ENCODE results near the gene AATK.
A peak's percentile ranks its signal among the peaks of the same experiment; 100 is the strongest.

Gene AATK

DNA sequence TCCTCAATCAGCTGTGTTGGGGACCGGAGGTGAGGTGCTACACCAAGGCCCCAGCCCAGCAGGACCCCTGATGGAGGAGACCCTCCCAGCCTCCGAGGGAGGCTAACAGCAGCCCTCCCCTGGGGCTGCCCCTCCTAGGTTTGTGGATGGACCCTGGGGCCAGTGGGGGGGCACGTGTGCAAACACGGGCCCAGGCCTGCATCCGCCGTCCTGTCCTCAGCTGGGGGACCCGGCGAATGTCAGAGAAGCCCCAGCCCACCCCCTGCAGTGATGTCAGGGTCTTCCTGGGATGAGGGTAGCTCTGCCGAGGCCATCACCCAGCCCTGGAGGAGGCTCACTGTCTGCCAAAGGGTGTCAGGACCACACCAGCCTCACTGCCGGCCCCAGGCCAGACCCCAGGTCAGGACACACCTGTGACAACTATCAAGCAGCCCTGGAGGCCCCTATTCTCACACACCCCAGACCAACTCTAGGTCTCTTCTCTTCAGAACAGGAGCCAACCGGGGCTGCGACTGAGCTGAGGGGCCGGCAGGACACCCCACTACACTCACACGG, 30.0 kb upstream of the AATK start:
- DNase-seq (ENCODE audit: low spot score) (no peak), FAIRE-seq (no peak)

DNA sequence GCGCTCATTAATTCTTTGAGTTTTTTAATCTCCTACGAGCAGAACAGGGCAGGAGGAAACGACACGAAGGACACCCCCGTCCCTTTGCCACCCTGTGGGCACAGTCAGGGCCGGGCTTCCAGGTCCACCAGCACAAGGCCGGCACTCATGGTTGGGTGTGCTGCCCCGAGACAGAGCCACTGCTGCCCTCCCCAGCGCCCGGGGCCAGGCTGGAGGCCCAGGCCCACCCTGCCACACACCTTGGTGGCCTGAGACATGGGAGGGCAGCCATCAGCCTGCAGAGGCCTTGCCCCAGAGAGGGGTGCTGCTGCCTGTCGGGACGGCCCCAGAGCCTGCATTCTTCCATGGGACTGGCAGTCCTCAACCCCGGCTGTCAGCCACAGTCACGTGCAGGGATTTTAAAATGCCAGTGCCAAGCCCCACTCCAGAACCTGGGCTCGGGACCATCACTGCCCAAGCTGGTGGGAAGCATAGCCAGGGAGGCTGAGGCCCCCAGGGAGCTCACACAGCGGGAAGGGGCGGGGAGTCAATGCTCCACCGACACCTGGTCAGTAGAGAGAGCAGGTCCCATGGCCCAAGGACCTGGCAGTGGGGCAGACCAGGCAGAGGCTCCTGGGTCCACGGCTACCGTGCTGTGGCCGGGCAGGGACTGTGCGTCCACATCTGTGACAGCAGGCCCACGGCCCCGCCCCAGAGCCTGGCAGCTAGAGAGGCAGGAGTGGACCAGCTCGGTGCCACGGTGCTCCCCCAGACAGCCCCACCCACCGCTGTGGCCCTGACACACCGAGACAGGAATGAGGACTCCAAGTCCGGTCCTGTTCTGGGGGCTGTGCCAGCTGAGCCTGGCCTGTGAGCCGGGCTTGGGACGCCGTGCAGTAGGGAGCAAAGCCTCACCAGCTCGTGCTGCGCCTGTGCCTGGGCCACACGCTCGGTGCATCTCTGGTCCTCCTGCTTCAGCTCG, 29.2 kb upstream of the AATK start:
- FAIRE-seq = no peak

DNA sequence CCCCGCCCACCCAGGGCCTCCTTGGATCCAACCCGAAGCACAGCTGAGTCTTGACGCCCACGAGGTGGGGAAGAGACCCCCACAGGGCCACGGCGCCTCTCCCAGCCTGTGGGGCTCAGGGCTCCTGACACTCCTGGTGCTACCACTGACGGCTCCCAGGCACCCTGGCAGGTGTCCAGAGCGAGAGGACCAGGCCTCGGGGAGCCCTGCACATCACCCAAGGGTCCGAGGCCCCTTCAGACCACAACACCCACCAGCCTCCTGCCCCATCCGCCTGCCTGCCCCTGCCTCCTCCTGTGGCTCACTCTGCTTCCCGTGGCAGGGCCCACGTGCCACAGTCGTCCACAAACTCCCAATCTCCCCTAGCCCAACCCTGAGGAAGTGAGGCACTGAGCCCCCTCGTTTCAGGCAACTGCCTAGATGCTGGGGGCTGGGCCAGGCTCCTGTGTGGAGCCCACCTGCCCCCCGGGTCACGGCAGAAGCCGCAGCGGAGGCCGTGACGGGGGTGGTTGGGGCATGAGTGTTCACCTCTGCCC, 28.3 kb upstream of the AATK start:
- no peak for FAIRE-seq

More for the DNA sequence above, 29.2 kb upstream of the AATK start:
- no peak for DNase-seq (ENCODE audit: low spot score)

DNA sequence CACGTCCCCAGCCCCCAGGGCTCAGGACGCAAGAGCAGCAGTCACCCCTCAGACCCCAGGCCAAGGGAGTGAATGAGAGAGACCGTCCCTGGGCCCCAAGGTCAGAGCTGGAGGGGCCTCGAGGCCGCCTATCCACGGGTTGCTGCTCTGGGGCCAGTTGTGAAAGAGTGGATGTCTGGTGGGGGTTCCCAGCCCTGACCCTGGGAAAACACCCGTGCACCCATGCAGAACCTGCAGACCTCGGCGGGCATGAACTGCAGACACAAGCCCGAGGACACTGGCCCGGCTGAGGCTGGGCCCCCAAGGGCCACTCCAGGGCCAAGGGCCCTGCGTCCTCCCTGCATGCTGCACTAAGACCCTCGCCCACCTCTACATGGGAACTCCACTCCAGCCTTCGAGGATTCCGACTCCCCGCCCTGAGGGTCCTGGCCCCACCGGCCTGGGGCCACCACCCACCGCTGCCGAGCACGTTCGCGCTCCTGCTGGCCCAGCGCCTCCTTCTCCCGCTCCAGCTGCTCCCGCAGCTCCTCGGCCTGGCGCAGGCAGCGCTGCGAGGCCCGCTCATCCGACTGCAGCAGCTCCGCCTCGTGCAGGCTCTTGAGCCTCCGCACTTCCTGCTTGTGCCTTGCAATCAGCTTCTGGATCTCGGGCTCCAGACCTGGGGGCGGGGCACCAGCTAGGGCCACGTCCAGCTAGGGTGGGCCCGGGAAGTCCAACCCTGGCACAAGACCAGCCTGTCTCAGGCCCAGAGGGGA, 27.6 kb upstream of the AATK start:
- FAIRE-seq = no peak
- no peak for DNase-seq (ENCODE audit: low spot score)

More for the DNA sequence above, 28.3 kb upstream of the AATK start:
- DNase-seq (ENCODE audit: low spot score) = no peak

- FAIRE-seq (no peak), DNase-seq (ENCODE audit: low spot score) (no peak)
Measured at GRCh38 chr17:81193051-81193410, 27.0 kb upstream of the AATK start.

GRCh38 chr17:81192386-81193050, 26.5 kb upstream of the AATK start:
- no peak for FAIRE-seq
- no peak for DNase-seq (ENCODE audit: low spot score)

GRCh38 chr17:81191646-81192045, 25.6 kb upstream of the AATK start:
- FAIRE-seq (no peak), DNase-seq (ENCODE audit: low spot score) (no peak)

DNA sequence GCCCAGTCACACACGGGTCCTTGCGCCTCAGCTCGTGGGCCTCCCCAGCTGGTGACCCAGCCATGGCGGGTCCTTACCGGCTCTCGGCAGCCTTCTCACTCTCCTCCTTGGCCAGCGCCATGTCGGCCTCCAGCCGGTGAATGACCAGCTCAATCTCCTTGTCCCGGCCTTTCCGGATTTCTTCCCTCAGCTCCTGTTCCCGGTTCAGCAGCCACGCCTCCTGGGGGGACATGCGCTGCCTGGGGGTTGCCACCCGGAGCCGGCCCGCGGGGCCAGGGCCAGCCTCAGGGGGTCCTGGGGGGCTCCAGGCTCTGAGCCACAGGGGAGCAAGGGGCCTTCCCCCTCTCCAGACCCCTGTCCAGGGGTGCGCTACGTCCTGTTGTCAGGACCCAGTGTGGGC, 25.1 kb upstream of the AATK start:
- no peak for FAIRE-seq
- no peak for DNase-seq (ENCODE audit: low spot score)

DNA sequence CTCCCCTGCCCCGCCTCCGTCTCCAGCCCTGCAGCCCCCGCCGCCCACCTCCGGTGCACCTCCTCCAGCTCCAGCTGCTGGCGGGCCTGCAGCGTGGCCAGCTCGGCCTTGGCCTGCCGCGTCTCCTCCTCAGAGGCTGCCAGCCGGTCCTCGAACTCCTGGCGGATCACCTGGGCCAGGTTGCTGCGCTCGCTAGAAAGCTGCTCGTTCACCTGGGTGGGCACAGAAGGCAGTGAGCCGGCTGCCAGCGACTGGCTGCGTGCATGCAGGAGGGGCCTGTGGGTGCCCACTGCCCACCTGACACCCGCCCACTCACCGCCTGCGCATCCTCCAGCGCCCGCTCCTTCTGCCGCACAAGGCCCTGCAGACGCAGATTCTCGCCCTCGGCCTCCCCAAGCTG, 24.6 kb upstream of the AATK start:
- FAIRE-seq = no peak
- no peak for DNase-seq (ENCODE audit: low spot score)

- DNase-seq (ENCODE audit: low spot score) = no peak
- FAIRE-seq = no peak
Measured at GRCh38 chr17:81189670-81190530, 23.9 kb upstream of the AATK start.

DNA sequence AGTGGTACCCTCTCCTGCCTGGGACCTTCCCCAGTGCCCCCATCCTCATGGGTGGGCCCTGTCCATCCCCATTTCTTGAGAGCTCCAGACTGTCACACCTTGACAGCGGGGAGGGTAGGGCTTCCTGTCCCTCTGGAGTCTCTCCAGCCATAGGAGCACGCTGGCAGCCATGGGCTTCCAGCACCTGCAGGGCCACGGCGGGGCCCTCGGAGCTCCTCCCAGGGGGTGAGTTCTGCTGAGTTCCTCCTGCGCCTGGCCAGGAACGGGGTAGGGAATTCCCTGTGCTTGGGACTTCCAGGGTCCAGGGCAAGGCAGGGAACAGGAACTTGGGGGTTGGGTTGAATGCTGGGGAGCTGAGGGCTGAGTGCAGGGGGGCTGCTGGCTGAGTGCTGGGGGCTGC, 23.0 kb upstream of the AATK start:
- DNase-seq (ENCODE audit: low spot score) (no peak), FAIRE-seq (no peak)

- no peak for DNase-seq (ENCODE audit: low spot score)
- no peak for FAIRE-seq
Measured at GRCh38 chr17:81188491-81188840, 22.4 kb upstream of the AATK start.

DNA sequence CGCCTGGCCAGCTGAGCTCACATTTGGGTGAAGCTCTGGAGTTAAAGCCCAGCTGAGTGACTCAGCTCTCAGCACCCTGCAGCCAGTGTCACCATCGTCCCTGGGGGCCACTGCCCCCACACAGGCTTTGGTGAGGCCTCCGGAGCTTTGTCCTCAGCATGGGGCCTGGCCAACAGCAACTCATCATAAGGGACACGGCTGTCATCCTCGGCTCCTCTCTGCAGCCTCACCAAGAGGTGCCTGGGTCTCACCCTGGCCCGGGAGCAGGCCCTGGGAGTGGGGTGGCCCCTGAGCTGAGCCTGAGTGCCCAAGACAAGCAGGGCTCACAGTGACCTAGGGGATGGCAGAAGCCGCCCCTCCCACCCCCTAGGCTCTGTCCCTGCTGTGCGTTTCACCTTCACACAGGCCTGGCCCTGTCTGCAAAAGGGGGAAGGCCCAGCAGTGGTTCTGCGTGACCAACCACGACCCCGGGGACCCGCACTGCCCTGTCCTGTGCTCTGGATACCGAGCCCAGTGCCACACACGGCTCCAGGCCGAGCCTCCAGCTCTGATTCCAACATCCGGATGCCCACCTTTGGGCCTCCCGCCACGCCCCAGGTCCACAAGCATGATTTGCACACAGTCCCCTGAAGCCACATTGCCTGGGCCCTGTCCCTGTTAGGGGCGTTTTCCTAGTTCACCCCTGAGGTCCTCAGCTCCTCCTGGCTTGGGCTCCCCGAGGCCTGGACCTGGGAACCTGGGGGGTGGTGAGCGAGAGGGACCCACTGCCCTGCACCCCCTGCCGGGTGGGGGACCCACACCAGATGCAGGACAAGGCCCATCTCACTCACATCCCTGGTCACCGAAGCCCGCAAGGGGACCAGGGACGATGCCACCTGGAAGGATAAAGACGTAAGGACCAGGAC, 21.8 kb upstream of the AATK start:
- DNase-seq (ENCODE audit: low spot score) = peak; percentile 4
- no peak for FAIRE-seq

DNA sequence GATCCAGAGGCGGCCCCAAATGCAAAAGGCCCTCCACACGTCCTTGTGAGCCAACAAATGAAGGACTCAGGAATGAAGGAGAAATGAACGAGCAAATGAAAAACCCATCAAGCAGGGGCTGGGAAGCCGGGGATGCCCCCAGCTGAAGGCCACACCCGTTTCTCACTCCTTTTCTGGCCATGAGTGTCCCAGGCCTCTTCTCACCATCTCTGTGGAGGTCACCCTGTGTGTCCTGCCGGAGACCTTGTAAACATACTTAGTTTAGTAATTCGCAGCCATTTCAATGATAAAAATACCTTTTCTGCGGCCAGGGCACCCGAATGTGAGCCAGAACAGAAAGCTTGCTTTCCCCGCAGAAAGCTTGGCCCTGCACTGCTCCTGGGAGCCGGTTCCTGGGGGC, 21.1 kb upstream of the AATK start:
- no peak for FAIRE-seq
- no peak for DNase-seq (ENCODE audit: low spot score)

DNA sequence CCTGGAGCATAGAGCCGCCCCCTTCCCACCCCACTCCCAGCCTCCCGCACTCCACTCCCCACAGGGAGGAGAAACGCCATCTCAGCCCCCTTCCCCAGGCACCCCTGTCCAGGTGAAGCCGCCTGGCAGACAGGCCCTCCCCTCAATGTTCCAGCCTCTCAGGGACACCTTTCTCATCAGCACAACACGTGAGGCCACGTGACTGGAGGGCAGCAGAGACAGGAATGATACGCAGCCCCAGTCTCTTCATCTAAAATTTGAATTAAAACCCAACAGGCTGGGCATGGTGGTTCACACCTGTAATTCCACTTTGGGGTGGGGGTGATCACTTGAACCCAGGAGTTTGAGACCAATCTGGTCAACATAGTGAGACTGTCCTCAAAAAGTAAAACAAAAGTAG, 20.2 kb upstream of the AATK start:
- FAIRE-seq (no peak), DNase-seq (ENCODE audit: low spot score) (no peak)

DNA sequence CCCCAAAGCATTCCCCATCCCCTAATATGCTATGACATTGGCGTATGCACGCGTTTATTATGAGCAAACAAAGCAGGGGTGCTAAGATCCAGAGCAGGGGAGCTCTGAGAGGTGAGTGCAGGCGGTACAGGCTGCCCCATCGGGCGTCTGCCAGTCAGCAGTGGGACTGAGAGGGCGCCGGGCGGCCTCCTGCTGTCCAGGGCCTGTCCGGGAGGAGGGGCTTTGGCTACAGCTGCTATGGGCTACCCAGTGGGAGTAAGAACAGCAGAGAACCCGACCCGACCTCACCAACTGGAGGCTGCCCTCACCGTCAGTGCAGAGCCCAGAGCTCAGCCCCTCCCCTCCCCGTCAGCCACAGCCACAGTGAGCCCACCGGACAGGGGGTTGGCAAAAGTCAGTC, 18.5 kb upstream of the AATK start:
- DNase-seq (ENCODE audit: low spot score) (no peak), FAIRE-seq (no peak)

DNA sequence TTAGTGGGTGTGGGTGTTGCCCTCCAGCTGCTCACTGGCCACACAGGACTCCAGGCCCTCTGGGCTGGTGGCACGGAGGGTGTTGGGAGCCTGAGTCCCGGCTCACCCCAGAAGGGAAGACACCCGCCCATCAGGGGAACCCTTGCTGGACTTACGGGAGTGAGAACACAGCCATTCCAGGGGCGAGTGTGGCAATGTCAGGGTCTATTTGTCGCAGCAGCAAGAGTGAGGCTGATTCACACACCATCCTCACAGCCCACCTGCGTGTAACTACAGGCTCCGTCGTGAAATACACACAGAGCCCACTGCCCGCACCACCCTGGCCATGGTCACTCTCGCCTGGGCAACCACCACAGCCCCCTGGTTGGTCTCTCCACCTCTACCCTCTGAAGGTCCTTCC, 17.8 kb upstream of the AATK start:
- DNase-seq (ENCODE audit: low spot score) (no peak), FAIRE-seq (no peak)

GRCh38 chr17:81183316-81183715, 17.3 kb upstream of the AATK start:
- DNase-seq (ENCODE audit: low spot score) (no peak), FAIRE-seq (no peak)

GRCh38 chr17:81182596-81182995, 16.6 kb upstream of the AATK start:
- DNase-seq (ENCODE audit: low spot score) (no peak), FAIRE-seq (no peak)

DNA sequence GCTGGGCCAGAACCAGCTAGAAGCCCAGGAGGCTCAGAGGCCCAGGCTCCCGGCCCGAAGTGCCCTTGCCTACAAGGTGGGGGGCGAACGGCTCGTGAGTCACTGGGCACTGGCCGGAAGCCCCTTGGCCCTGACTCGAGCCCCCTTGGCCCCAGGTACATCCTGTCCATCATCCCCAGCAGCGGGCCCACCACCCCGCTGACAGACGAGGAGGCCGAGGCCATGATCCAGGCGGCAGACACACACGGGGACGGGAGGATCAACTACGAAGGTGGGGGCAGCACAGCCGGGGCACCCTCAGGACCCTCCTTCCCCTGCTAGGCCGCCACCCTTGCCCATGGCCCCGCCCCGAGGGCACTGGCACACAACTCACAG, 15.8 kb upstream of the AATK start:
- FAIRE-seq (no peak), DNase-seq (ENCODE audit: low spot score) (no peak)

Measured in RCC 7860 (cell line).